ENCODE data around the gene HSD11B2. TPM values are rescaled to one million over a fixed set of nuclear protein-coding genes. Genes with fewer than 3 reads are reported as not detected.

HSD11B2 gene
- total and polyA plus RNA-seq, 2 of the 4 experiments (the other 2 are of a cell fraction) = 0.26 TPM; not detected in 1

DNA sequence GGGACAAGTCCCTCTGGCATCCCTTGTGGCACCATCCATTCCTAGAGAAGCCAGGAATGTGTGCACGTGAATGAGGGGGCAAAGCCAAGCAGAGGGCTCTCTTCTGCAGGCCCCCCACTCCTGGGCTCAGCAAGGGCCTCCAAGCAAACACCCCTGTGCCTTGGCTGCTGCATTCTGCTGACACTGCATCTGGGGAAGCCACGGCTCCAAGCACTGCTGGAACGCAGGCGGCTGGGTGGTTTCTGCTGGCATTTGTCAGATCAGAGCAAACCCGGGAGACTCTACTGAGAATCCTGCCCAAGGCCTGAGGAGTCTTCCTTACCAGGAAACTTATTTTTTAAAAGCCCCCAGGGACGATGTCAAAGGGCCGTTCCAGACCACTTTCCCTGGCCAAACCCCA lies 26.7 kb downstream of the HSD11B2 start:
- no peaks in the 10 kb centered on the region for H3K27me3 ChIP-seq (ENCODE audit: control insufficient read depth, insufficient read depth, low read length)
- H3K14ac ChIP-seq (replicated peaks; ENCODE audit: low read depth, low read length) = no peak overlapping the region
- no TSS peak for BruUV-seq (replicated peaks)
- H4K20me1 ChIP-seq (ENCODE audit: insufficient read depth, low read length) = peaks cover 91% of the 10 kb centered on the region
- H3K18ac ChIP-seq (ENCODE audit: low read depth, low read length) = no peak overlapping the region
- POLR2A ChIA-PET (ENCODE audit: unreplicated experiment) = no interaction called here
- ATAC-seq (ENCODE audit: low read depth) (no peak), DNase-seq (no peak)
- H3K9me3 ChIP-seq (ENCODE audit: control insufficient read depth, insufficient read depth, low read length) = no peaks in the 10 kb centered on the region
- peak overlapping the region; percentile 66; the same call in 1 of the 2 replicates for H2AK5ac ChIP-seq (ENCODE audit: low read depth, low read length)
- peak overlapping the region; percentile 58 for H2AK9ac ChIP-seq (replicated peaks; ENCODE audit: low read depth, low read length, poor library complexity)
- no peak overlapping the region for H3K27ac ChIP-seq (ENCODE audit: insufficient read depth, low read length)
- peaks cover 27% of the 10 kb centered on the region for H3K4me1 ChIP-seq (ENCODE audit: control insufficient read depth, insufficient read depth, low read length)
- dilution Hi-C loops (cut with HindIII; ENCODE audit: low sequenced_read_pairs, unreplicated experiment) (no loop called here), intact Hi-C loops (cut with micrococcal nuclease) (no loop called here), in situ Hi-C loops (cut with MboI; ENCODE audit: low sequenced_read_pairs) (loop anchor here (10.0 kb wide), 2 partner anchors 203 to 493 kb away; partner anchors contain the start of gene CES3)
- H4K91ac ChIP-seq (ENCODE audit: insufficient read depth, low read depth, low read length) = no peak overlapping the region
- CTCF ChIA-PET = interaction anchor here (1.8 kb wide), 1 partner anchor 8 kb away, joined by 9 read pairs; no protein-coding TSS in a partner anchor
- no peak overlapping the region for H2BK5ac ChIP-seq (ENCODE audit: low read depth, low read length, poor library complexity, severe bottlenecking)
- 51% methylated on average over 4 of the region's 7 CpGs; no CpG with 5 or more reads in 1 of the 2 experiments for WGBS, 2 experiments (ENCODE audit: extremely low coverage in 2 of 2, insufficient read length in 1 of 2)
- no peak overlapping the region for H3K4me2 ChIP-seq (ENCODE audit: low read depth, low read length)
- peak overlapping the region; percentile 44; the same call in 1 of the 2 replicates for H3K9ac ChIP-seq (ENCODE audit: low read depth, low read length)
- H4K8ac ChIP-seq (ENCODE audit: low read depth in 2 of 2, low read length in 2 of 2) = no peak overlapping the region; a peak in 1 of 4 replicates
- no peak overlapping the region; the same call in 1 of the 2 replicates for H4K5ac ChIP-seq (ENCODE audit: low read depth, low read length)
- H2BK120ac ChIP-seq (ENCODE audit: low read depth, low read length) = no peak overlapping the region
- H2BK20ac ChIP-seq (ENCODE audit: low read depth, low read length) = no peak overlapping the region
- peak; percentile 56; the same call in 1 of the 2 replicates for TF ChIP-seq MAFK (IDR thresholded peaks at IDR 0.05; ENCODE audit: low read depth, low read length)
- no peak for TF ChIP-seq CEBPB (IDR thresholded peaks at IDR 0.05; ENCODE audit: low read depth, low read length)
- peaks cover 13% of the 10 kb centered on the region for H3K36me3 ChIP-seq (ENCODE audit: control insufficient read depth, insufficient read depth, low read length)
- H3K9me1 ChIP-seq (ENCODE audit: insufficient read depth, low read length) = peaks cover 19% of the 10 kb centered on the region
- peaks cover 9 to 90% of the 10 kb centered on the region in 2 experiments for H3K79me1 ChIP-seq (ENCODE audit: low read depth in 1 of 2, low read length in 2 of 2)
- peak overlapping the region; percentile 8 for H2AFZ ChIP-seq (replicated peaks; ENCODE audit: low read length, poor library complexity)
- no peak overlapping the region; the same call in 1 of the 2 replicates for H3K4ac ChIP-seq (ENCODE audit: low read depth, low read length)
- no peak overlapping the region for H2BK15ac ChIP-seq (ENCODE audit: low read depth, low read length)
- H3K4me3 ChIP-seq (ENCODE audit: insufficient read depth, low read depth, low read length) = no peak overlapping the region
- no peak overlapping the region for H3K23ac ChIP-seq (ENCODE audit: low read depth, low read length)
- H3K56ac ChIP-seq (ENCODE audit: extremely low read depth, insufficient read depth, low read length) = no peak overlapping the region

All from IMR-90 (cell line).